Activated CD4-positive, alpha-beta T cell treated with anti-CD3 and anti-CD28 coated beads for 36 hours (primary cell): ENCODE data around the gene OR10Z1. TPM values are rescaled to one million over a fixed set of nuclear protein-coding genes. Genes with fewer than 3 reads are reported as not detected.

Source experiments
- total RNA-seq, 2 experiments: library from RNA; stranded (reverse); gene quantifications; one replicate each; pipeline ENCODE4 v1.2.3, GENCODE V29; 2021

Gene OR10Z1
- total RNA-seq, 2 experiments from 2014 or later, result not detected

Other genes with a start within 250 kb of the OR10Z1 start
- not detected for gene OR10T2, start 205.8 kb upstream of the OR10Z1 start, total RNA-seq
- gene OR10K2, start 179.0 kb upstream of the OR10Z1 start, total RNA-seq, result not detected
- gene OR10K1, start 143.4 kb upstream of the OR10Z1 start, total RNA-seq, result not detected
- gene OR10R2, start 133.0 kb upstream of the OR10Z1 start, total RNA-seq, result not detected
- gene OR6Y1, start 50.9 kb upstream of the OR10Z1 start, total RNA-seq, result not detected
- not detected for gene OR6P1, start 34.7 kb upstream of the OR10Z1 start, total RNA-seq
- not detected for gene OR10X1, start 25.4 kb upstream of the OR10Z1 start, total RNA-seq
- gene SPTA1, start 81.4 kb downstream of the OR10Z1 start, total RNA-seq, result not detected
- gene OR6K2, start 95.4 kb downstream of the OR10Z1 start, total RNA-seq, result not detected
- gene OR6K3, start 115.5 kb downstream of the OR10Z1 start, total RNA-seq, result not detected
- not detected for gene OR6K6, start 149.5 kb downstream of the OR10Z1 start, total RNA-seq
- not detected for gene OR6N1, start 166.9 kb downstream of the OR10Z1 start, total RNA-seq
- gene OR6N2, start 175.9 kb downstream of the OR10Z1 start, total RNA-seq, result not detected
- not detected for gene MNDA, start 226.1 kb downstream of the OR10Z1 start, total RNA-seq